ENCODE data around the gene PCOLCE2.

DNA sequence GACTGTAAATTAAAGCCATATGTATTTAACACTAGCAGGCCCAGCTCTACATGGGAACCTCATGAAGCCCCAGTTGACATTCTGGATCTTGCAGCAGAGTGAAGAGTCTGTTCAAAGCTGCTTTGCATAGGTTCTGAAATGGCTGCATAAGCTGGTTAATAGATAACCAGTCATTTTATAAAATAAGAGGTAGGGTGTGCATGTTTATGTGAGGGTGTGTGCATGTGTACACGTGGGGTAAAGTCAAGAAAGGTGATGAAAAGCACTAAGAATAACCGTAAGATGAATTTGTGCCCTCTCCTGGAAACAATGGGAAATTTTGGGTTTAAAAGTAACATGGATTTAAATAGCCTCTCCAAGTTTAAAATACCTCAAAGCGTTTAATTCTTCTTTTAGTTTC is 41.6 kb upstream of the PCOLCE2 start:
- TF ChIP-seq, protein P1, sequence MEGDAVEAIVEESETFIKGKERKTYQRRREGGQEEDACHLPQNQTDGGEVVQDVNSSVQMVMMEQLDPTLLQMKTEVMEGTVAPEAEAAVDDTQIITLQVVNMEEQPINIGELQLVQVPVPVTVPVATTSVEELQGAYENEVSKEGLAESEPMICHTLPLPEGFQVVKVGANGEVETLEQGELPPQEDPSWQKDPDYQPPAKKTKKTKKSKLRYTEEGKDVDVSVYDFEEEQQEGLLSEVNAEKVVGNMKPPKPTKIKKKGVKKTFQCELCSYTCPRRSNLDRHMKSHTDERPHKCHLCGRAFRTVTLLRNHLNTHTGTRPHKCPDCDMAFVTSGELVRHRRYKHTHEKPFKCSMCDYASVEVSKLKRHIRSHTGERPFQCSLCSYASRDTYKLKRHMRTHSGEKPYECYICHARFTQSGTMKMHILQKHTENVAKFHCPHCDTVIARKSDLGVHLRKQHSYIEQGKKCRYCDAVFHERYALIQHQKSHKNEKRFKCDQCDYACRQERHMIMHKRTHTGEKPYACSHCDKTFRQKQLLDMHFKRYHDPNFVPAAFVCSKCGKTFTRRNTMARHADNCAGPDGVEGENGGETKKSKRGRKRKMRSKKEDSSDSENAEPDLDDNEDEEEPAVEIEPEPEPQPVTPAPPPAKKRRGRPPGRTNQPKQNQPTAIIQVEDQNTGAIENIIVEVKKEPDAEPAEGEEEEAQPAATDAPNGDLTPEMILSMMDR (IDR thresholded peaks at IDR 0.05; ENCODE audit: control extremely low read depth in 1 of 3, insufficient read depth in 1 of 3, low read depth in 1 of 3, low read length in 3 of 3): no peak
- TF ChIP-seq NRF1 (IDR thresholded peaks at IDR 0.05; ENCODE audit: low read depth, low read length): no peak
- no peak for TF ChIP-seq RNF2 (IDR thresholded peaks at IDR 0.05; ENCODE audit: borderline replicate concordance, low read depth, low read length, missing control alignments, poor library complexity, severe bottlenecking)
- TF ChIP-seq TBP (IDR thresholded peaks at IDR 0.05; ENCODE audit: low read depth, low read length): no peak
- no peak for TF ChIP-seq PHF8 (conservative IDR thresholded peaks at IDR 0.05; ENCODE audit: low read depth, low read length)
- TF ChIP-seq EZH2 (IDR thresholded peaks at IDR 0.05; ENCODE audit: low read depth, low read length, severe bottlenecking): no peak
- TF ChIP-seq, protein P2, sequence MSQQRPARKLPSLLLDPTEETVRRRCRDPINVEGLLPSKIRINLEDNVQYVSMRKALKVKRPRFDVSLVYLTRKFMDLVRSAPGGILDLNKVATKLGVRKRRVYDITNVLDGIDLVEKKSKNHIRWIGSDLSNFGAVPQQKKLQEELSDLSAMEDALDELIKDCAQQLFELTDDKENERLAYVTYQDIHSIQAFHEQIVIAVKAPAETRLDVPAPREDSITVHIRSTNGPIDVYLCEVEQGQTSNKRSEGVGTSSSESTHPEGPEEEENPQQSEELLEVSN (IDR thresholded peaks at IDR 0.05): no peak
- no peak for TF ChIP-seq CEBPB (IDR thresholded peaks at IDR 0.05; ENCODE audit: low read depth, low read length)
- TF ChIP-seq, protein P3, sequence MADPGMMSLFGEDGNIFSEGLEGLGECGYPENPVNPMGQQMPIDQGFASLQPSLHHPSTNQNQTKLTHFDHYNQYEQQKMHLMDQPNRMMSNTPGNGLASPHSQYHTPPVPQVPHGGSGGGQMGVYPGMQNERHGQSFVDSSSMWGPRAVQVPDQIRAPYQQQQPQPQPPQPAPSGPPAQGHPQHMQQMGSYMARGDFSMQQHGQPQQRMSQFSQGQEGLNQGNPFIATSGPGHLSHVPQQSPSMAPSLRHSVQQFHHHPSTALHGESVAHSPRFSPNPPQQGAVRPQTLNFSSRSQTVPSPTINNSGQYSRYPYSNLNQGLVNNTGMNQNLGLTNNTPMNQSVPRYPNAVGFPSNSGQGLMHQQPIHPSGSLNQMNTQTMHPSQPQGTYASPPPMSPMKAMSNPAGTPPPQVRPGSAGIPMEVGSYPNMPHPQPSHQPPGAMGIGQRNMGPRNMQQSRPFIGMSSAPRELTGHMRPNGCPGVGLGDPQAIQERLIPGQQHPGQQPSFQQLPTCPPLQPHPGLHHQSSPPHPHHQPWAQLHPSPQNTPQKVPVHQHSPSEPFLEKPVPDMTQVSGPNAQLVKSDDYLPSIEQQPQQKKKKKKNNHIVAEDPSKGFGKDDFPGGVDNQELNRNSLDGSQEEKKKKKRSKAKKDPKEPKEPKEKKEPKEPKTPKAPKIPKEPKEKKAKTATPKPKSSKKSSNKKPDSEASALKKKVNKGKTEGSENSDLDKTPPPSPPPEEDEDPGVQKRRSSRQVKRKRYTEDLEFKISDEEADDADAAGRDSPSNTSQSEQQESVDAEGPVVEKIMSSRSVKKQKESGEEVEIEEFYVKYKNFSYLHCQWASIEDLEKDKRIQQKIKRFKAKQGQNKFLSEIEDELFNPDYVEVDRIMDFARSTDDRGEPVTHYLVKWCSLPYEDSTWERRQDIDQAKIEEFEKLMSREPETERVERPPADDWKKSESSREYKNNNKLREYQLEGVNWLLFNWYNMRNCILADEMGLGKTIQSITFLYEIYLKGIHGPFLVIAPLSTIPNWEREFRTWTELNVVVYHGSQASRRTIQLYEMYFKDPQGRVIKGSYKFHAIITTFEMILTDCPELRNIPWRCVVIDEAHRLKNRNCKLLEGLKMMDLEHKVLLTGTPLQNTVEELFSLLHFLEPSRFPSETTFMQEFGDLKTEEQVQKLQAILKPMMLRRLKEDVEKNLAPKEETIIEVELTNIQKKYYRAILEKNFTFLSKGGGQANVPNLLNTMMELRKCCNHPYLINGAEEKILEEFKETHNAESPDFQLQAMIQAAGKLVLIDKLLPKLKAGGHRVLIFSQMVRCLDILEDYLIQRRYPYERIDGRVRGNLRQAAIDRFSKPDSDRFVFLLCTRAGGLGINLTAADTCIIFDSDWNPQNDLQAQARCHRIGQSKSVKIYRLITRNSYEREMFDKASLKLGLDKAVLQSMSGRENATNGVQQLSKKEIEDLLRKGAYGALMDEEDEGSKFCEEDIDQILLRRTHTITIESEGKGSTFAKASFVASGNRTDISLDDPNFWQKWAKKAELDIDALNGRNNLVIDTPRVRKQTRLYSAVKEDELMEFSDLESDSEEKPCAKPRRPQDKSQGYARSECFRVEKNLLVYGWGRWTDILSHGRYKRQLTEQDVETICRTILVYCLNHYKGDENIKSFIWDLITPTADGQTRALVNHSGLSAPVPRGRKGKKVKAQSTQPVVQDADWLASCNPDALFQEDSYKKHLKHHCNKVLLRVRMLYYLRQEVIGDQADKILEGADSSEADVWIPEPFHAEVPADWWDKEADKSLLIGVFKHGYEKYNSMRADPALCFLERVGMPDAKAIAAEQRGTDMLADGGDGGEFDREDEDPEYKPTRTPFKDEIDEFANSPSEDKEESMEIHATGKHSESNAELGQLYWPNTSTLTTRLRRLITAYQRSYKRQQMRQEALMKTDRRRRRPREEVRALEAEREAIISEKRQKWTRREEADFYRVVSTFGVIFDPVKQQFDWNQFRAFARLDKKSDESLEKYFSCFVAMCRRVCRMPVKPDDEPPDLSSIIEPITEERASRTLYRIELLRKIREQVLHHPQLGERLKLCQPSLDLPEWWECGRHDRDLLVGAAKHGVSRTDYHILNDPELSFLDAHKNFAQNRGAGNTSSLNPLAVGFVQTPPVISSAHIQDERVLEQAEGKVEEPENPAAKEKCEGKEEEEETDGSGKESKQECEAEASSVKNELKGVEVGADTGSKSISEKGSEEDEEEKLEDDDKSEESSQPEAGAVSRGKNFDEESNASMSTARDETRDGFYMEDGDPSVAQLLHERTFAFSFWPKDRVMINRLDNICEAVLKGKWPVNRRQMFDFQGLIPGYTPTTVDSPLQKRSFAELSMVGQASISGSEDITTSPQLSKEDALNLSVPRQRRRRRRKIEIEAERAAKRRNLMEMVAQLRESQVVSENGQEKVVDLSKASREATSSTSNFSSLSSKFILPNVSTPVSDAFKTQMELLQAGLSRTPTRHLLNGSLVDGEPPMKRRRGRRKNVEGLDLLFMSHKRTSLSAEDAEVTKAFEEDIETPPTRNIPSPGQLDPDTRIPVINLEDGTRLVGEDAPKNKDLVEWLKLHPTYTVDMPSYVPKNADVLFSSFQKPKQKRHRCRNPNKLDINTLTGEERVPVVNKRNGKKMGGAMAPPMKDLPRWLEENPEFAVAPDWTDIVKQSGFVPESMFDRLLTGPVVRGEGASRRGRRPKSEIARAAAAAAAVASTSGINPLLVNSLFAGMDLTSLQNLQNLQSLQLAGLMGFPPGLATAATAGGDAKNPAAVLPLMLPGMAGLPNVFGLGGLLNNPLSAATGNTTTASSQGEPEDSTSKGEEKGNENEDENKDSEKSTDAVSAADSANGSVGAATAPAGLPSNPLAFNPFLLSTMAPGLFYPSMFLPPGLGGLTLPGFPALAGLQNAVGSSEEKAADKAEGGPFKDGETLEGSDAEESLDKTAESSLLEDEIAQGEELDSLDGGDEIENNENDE (IDR thresholded peaks at IDR 0.05; ENCODE audit: insufficient replicate concordance, low read length): no peak

Measured in H1 (cell line).